ENCODE data around the gene SEZ6L2. TPM values are rescaled to one million over a fixed set of nuclear protein-coding genes. Genes with fewer than 3 reads are reported as not detected.

SEZ6L2 gene
- total and polyA plus RNA-seq, 2 of the 8 experiments (the other 6 are each of a cell fraction or from before 2014, with no cell fraction given): 43.5 to 47.7 TPM

- H4K91ac ChIP-seq (replicated peaks; ENCODE audit: insufficient read length, low read length): no peak overlapping the region
- peaks cover 0 to 8% (median 0%) of the 10 kb centered on the region in 4 experiments; a peak in 2 of 7 replicates for H3K4me1 ChIP-seq (replicated peaks in 1 of 4; ENCODE audit: control insufficient read depth in 3 of 4, insufficient read depth in 4 of 4, low read length in 3 of 4)
- 95% methylated on average over 11 of the region's 12 CpGs; no CpG with 5 or more reads in 1 of the 2 experiments for WGBS, 2 experiments (ENCODE audit: extremely low coverage in 1 of 2, insufficient coverage in 1 of 2, insufficient read length in 1 of 2, insufficient replicate concordance in 2 of 2, low coverage in 1 of 2, low lambda C conversion rate in 2 of 2, missing lambda C conversion rate in 1 of 2)
- H2BK15ac ChIP-seq (ENCODE audit: low read length): no peak overlapping the region
- no peak for FAIRE-seq
- no peak overlapping the region for H3K4me2 ChIP-seq (ENCODE audit: insufficient read depth in 1 of 2, low read depth in 2 of 2, low read length in 2 of 2)
- no peak overlapping the region for H4K5ac ChIP-seq (ENCODE audit: insufficient read length, low read depth, low read length)
- no peak for DNase-seq (ENCODE audit: low read depth in 1 of 2, low spot score in 2 of 2)
- H2BK5ac ChIP-seq (ENCODE audit: low read depth, low read length): no peak overlapping the region
- H2AK5ac ChIP-seq (ENCODE audit: low read depth, low read length): no peak overlapping the region
- no peaks in the 10 kb centered on the region for H3K27me3 ChIP-seq (replicated peaks in 1 of 4; ENCODE audit: control insufficient read depth in 3 of 4, extremely low read depth in 1 of 4, insufficient read depth in 3 of 4, low read length in 3 of 4)
- no peak overlapping the region for H3K9ac ChIP-seq (replicated peaks in 1 of 4; ENCODE audit: extremely low read depth in 1 of 4, low read depth in 3 of 4, low read length in 3 of 4)
- H3K56ac ChIP-seq (replicated peaks; ENCODE audit: insufficient read length, low read depth, low read length): no peak overlapping the region
- no peak overlapping the region for H3K27ac ChIP-seq (ENCODE audit: low read depth, low read length)
- H3K23me2 ChIP-seq (ENCODE audit: low read depth, low read length): peaks cover 11% of the 10 kb centered on the region; the same call in 1 of the 2 replicates
- no peak overlapping the region for H2BK120ac ChIP-seq (replicated peaks; ENCODE audit: low read depth, low read length)
- H2BK20ac ChIP-seq (ENCODE audit: low read length): no peak overlapping the region
- peaks cover 1 to 3% of the 10 kb centered on the region in 2 experiments for H4K20me1 ChIP-seq (replicated peaks in 1 of 2; ENCODE audit: control insufficient read depth in 1 of 2, insufficient read depth in 2 of 2, low read length in 2 of 2)
- H2AFZ ChIP-seq (ENCODE audit: low read length): no peak overlapping the region
- no peaks in the 10 kb centered on the region for H3K79me1 ChIP-seq (ENCODE audit: low read depth, low read length)
- ChIA-PET POLR2A (ENCODE audit: partially characterized antibody) (interaction anchor here (0.6 to 4.3 kb wide), 6 partner anchors 12 to 418 kb away, joined by 3 to 25 read pairs (median 4); partner anchors contain the start of gene TAOK2), CTCF (ENCODE audit: partially characterized antibody) (interaction anchor here (0.8 to 1.5 kb wide), 6 partner anchors 14 to 75 kb away, joined by 3 to 5 read pairs (median 4); partner anchors contain the start of gene SEZ6L2)
- H3K18ac ChIP-seq (ENCODE audit: extremely low read depth, low read length): no peak overlapping the region
- no peak overlapping the region for H3K23ac ChIP-seq (ENCODE audit: insufficient read length)
- H3K36me3 ChIP-seq (ENCODE audit: control insufficient read depth in 2 of 4, insufficient read depth in 4 of 4, low read length in 3 of 4): peaks cover 0 to 9% (median under 1%) of the 10 kb centered on the region in 4 experiments; a peak in 4 of 8 replicates
- no peaks in the 10 kb centered on the region for H3K9me3 ChIP-seq (ENCODE audit: insufficient read depth in 2 of 2, low read depth in 1 of 2, low read length in 1 of 2)
- H3K4ac ChIP-seq (replicated peaks; ENCODE audit: insufficient read length, low read depth, low read length): no peak overlapping the region
- no peak overlapping the region for H3K4me3 ChIP-seq (ENCODE audit: extremely low read depth in 1 of 4, insufficient read depth in 2 of 4, low read depth in 3 of 4, low read length in 4 of 4)
- H3K79me2 ChIP-seq (ENCODE audit: control insufficient read depth in 1 of 2, insufficient read depth in 2 of 2, low read length in 2 of 2): peaks cover 0 to 5% of the 10 kb centered on the region in 2 experiments; a peak in 1 of 4 replicates
- H4K8ac ChIP-seq (ENCODE audit: extremely low read depth, insufficient read depth, low read length): no peak overlapping the region; the same call in 1 of the 2 replicates
- H2BK12ac ChIP-seq (ENCODE audit: low read depth, low read length): no peak overlapping the region
- H3K14ac ChIP-seq (ENCODE audit: insufficient read length): no peak overlapping the region
- TF ChIP-seq SP1 (IDR thresholded peaks at IDR 0.05; ENCODE audit: low read depth, low read length) (no peak), E2F6 (IDR thresholded peaks at IDR 0.05) (no peak), RAD21 (IDR thresholded peaks at IDR 0.05 in 1 of 2, conservative IDR thresholded peaks at IDR 0.05 in 1 of 2; ENCODE audit: low read depth in 2 of 2, low read length in 2 of 2) (no peak), SRF (IDR thresholded peaks at IDR 0.05; ENCODE audit: low read depth, low read length) (no peak), JUN (IDR thresholded peaks at IDR 0.05; ENCODE audit: low read depth, low read length) (no peak), CEBPB (IDR thresholded peaks at IDR 0.05; ENCODE audit: low read depth, low read length) (no peak), JUND (IDR thresholded peaks at IDR 0.05; ENCODE audit: low read length) (no peak), ATF3 (IDR thresholded peaks at IDR 0.05; ENCODE audit: insufficient read depth, low read depth, low read length) (no peak)
- TF ChIP-seq, protein P1, sequence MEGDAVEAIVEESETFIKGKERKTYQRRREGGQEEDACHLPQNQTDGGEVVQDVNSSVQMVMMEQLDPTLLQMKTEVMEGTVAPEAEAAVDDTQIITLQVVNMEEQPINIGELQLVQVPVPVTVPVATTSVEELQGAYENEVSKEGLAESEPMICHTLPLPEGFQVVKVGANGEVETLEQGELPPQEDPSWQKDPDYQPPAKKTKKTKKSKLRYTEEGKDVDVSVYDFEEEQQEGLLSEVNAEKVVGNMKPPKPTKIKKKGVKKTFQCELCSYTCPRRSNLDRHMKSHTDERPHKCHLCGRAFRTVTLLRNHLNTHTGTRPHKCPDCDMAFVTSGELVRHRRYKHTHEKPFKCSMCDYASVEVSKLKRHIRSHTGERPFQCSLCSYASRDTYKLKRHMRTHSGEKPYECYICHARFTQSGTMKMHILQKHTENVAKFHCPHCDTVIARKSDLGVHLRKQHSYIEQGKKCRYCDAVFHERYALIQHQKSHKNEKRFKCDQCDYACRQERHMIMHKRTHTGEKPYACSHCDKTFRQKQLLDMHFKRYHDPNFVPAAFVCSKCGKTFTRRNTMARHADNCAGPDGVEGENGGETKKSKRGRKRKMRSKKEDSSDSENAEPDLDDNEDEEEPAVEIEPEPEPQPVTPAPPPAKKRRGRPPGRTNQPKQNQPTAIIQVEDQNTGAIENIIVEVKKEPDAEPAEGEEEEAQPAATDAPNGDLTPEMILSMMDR (IDR thresholded peaks at IDR 0.05; ENCODE audit: control extremely low read depth in 1 of 3, insufficient read depth in 1 of 3, low read depth in 1 of 3, low read length in 3 of 3): no peak
These were observed 23.7 kb upstream of the SEZ6L2 start for GRCh38 chr16:29922986-29923501.
